B cell (primary cell): ENCODE data around the gene SC5D. TPM values are rescaled to one million over a fixed set of nuclear protein-coding genes. Genes with fewer than 3 reads are reported as not detected.

Source experiments
- ATAC-seq: fragments of 200-7000 bp; cut with Tn5 transposase; one replicate; pipeline ENCODE4 v1.10.0; 2021; ENCODE audit warnings: low read depth, mild to moderate bottlenecking, moderate number of reproducible peaks, moderate library complexity
- CTCF ChIA-PET: fragments of 350-600 bp; sonication (Branson Sonifier 250); formaldehyde crosslinking; loops from one replicate; lab custom pipeline; 2021; ENCODE audit warnings: antibody characterized with exemption, inconsistent platforms; lab: Charles Lee
- POLR2A ChIA-PET: fragments of 350-600 bp; sonication (Branson Sonifier 250); formaldehyde crosslinking; loops from one replicate; lab custom pipeline; 2021; ENCODE audit warnings: antibody characterized with exemption; lab: Charles Lee
- DNase-seq: peaks from one replicate; pipeline ENCODE4 v3.0.0; 2013
- H2AFZ ChIP-seq: 2 replicates; pipeline ENCODE4 v1.6.1; 2012; ENCODE audit warnings: mild to moderate bottlenecking, low read depth, low read length; ENCODE audit not compliant: insufficient read depth, poor library complexity, severe bottlenecking
- H3K27ac ChIP-seq, 2 donors: 1 replicate in 1 of 2; 2 replicates in 1 of 2; pipeline ENCODE4 v1.5.1; 2012 to 2013; ENCODE audit warnings: low read length in 2 of 2, mild to moderate bottlenecking in 2 of 2, moderate library complexity in 1 of 2
- H3K27me3 ChIP-seq, 4 experiments: fragments of 200-600 bp in 1 of 4; sonication (generic) in 1 of 4; replicated peaks in 1 of 4; 1 replicate in 2 of 4; 2 replicates in 2 of 4; pipeline versions ENCODE4 v1.6.1 to v1.7.0; 2013 to 2016; ENCODE audit warnings: low read length in 3 of 4, mild to moderate bottlenecking in 2 of 4, mixed read lengths in 1 of 4, moderate library complexity in 1 of 4; ENCODE audit not compliant: insufficient read depth in 4 of 4, control insufficient read depth in 3 of 4; ENCODE audit errors: control extremely low read depth in 1 of 4
- H3K36me3 ChIP-seq, 2 experiments: replicated peaks in 1 of 2; 1 replicate in 1 of 2; 2 replicates in 1 of 2; pipeline versions ENCODE4 v1.6.1 to v1.7.1; 2013; ENCODE audit warnings: low read length in 1 of 2; ENCODE audit not compliant: insufficient read depth in 2 of 2, control insufficient read depth in 1 of 2; ENCODE audit errors: control extremely low read depth in 1 of 2, extremely low read depth in 1 of 2
- H3K4me1 ChIP-seq, 2 donors: fragments of 200-600 bp in 1 of 2; sonication (generic) in 1 of 2; 1 replicate in 1 of 2; 2 replicates in 1 of 2; pipeline versions ENCODE4 v1.5.1 to v1.6.1; 2013 to 2017; ENCODE audit warnings: low read length in 2 of 2; ENCODE audit not compliant: control insufficient read depth in 2 of 2, insufficient read depth in 2 of 2
- H3K4me2 ChIP-seq: replicated peaks from 2 replicates; pipeline ENCODE3; 2012; ENCODE audit warnings: mild to moderate bottlenecking, low read depth, low read length; ENCODE audit not compliant: poor library complexity, severe bottlenecking
- H3K4me3 ChIP-seq, 5 experiments: fragments of 200-600 bp in 1 of 5; sonication (generic) in 1 of 5; 1 replicate in 3 of 5; 2 replicates in 2 of 5; pipeline versions ENCODE4 v1.5.1 to v1.7.0; 2011 to 2016; ENCODE audit warnings: low read length in 4 of 5, mild to moderate bottlenecking in 4 of 5, low read depth in 2 of 5, control low read depth in 1 of 5, moderate library complexity in 1 of 5; ENCODE audit not compliant: insufficient read depth in 1 of 5; ENCODE audit errors: control extremely low read depth in 1 of 5, extremely low read depth in 1 of 5
- H3K79me2 ChIP-seq: fragments of 200-600 bp; sonication (generic); one replicate; pipeline ENCODE4 v1.6.0; 2016; ENCODE audit warnings: low read length; ENCODE audit not compliant: control insufficient read depth, insufficient read depth
- H3K9ac ChIP-seq: fragments of 200-600 bp; sonication (generic); 2 replicates; pipeline ENCODE4 v1.6.1; 2017; ENCODE audit warnings: mild to moderate bottlenecking, low read length, moderate library complexity
- H3K9me3 ChIP-seq, 3 donors: one replicate each; pipeline versions ENCODE4 v1.6.1 to v1.7.1; 2013; ENCODE audit warnings: low read length in 2 of 3; ENCODE audit not compliant: control insufficient read depth in 2 of 3, insufficient read depth in 1 of 3; ENCODE audit errors: control extremely low read depth in 1 of 3
- H4K20me1 ChIP-seq: 2 replicates; pipeline ENCODE4 v1.6.0; 2012; ENCODE audit warnings: mild to moderate bottlenecking, low read length; ENCODE audit not compliant: insufficient read depth, control insufficient read depth, poor library complexity, severe bottlenecking
- H3K27ac Mint-ChIP-seq: one replicate; pipeline ENCODE4 v1.8.0; 2021; ENCODE audit warnings: mixed read lengths
- H3K27me3 Mint-ChIP-seq: one replicate; pipeline ENCODE4 v1.8.0; 2021; ENCODE audit warnings: mixed read lengths
- H3K4me1 Mint-ChIP-seq: one replicate; pipeline ENCODE4 v1.8.0; 2021; ENCODE audit warnings: mixed read lengths
- H3K4me3 Mint-ChIP-seq: one replicate; pipeline ENCODE4 v1.8.0; 2021; ENCODE audit warnings: mixed read lengths
- H3K9me3 Mint-ChIP-seq: one replicate; pipeline ENCODE4 v1.8.0; 2022; ENCODE audit warnings: mixed read lengths; ENCODE audit not compliant: insufficient read depth
- EZH2 ChIP-seq: IDR thresholded peaks from 2 replicates; pipeline ENCODE4 v1.6.1; 2012; ENCODE audit warnings: borderline replicate concordance, low read depth, mild to moderate bottlenecking, moderate library complexity, low read length; ENCODE audit not compliant: insufficient read depth, poor library complexity, severe bottlenecking
- WGBS: methylation state at CpG from one replicate; pipeline ENCODE4 v1.1.5; 2013; ENCODE audit warnings: missing lambda C conversion rate; ENCODE audit not compliant: insufficient coverage; 5-methylcytosine and 5-hydroxymethylcytosine counted together
- intact Hi-C: fragments of 100-400 bp; cut with micrococcal nuclease; formaldehyde crosslinking; loops from one replicate; pipeline ENCODE4 v1.10.0; 2022
- polyA plus RNA-seq: library from polyadenylated mRNA; depleted of rRNA; stranded (reverse); fragments of >200 nt; gene quantifications from 2 replicates; pipeline ENCODE4 v1.2.3, GENCODE V29; 2012
- total RNA-seq, 2 donors: library from RNA; stranded (reverse); fragments of 120-200 nt in 1 of 2; gene quantifications; 1 replicate in 1 of 2; 2 replicates in 1 of 2; pipeline versions ENCODE4 v1.2.3 to v1.2.4, GENCODE V29; 2013 to 2022
- TF ChIP-seq, protein P1 (sequence below): fragments of 200-600 bp; IDR thresholded peaks from one replicate; pipeline ENCODE4 v1.8.0; 2022; ENCODE audit warnings: antibody characterized with exemption, mild to moderate bottlenecking

Gene SC5D
- total and polyA plus RNA-seq, 2 donors (not counting 1 experiment from before 2014, with no cell fraction given), result 15.2 to 54.8 TPM

DNA sequence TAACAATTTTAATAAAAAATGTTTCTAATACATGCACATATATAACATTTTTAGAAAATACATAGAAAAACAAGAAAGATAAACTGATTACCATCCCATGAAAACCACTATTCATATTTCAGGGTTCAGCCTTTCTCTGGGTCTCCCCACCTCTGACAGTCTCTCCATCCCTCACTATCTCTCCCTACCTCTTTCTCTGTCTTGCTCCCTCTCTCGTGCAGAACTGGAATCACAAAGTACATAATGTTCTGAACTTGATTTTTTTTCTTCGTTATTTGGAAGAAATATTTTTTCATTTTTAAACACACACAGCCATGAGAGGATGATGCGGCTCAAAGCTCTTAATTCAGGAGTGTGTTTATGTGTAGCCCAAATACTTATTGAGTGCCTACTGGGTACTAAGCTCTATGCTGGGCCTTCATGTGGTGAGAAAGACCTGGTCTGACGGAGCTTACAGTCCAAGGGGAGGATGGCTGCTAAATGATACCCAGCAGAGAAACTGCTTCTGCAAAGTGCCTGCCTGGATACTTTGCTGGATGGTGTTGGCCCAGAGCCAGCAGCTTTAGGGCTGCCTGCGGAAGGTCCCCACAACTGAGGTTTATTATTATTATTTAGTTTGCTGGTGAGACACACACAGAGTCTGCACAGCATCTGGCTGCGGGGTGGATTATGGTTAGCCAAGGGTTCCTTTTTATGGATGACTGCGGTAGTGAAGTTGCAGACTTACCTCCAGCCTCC lies 42.6 kb downstream of the SC5D start:
- no peak overlapping the region for H3K4me3 Mint-ChIP-seq
- Histone ChIP-seq H3K4me2 (no peak overlapping the region), H3K4me1 (peaks cover 11 to 19% of the 10 kb centered on the region in 2 donors), H2AFZ (no peak overlapping the region), H3K36me3 (no peaks in the 10 kb centered on the region), H3K27ac (no peak overlapping the region), H3K9me3 (no peaks in the 10 kb centered on the region), H3K79me2 (no peaks in the 10 kb centered on the region), H3K27me3 (peaks cover 0 to 3% (median 0%) of the 10 kb centered on the region in 4 experiments), H4K20me1 (no peaks in the 10 kb centered on the region), H3K4me3 (no peak overlapping the region), H3K9ac (no peak overlapping the region)
- DNase-seq (no peak), ATAC-seq (no peak)
- no peak overlapping the region for H3K27ac Mint-ChIP-seq
- intact Hi-C loops, result no loop called here
- ChIA-PET CTCF (interaction anchor here (0.8 to 1.7 kb wide), 3 partner anchors 10 to 256 kb away, joined by 3 to 4 read pairs (median 3); no protein-coding TSS in a partner anchor), POLR2A (interaction anchor here (1.3 kb wide), 1 partner anchor 23 kb away, joined by 3 read pairs; no protein-coding TSS in a partner anchor)
- H3K9me3 Mint-ChIP-seq, result no peaks in the 10 kb centered on the region
- no peak for TF ChIP-seq EZH2
- TF ChIP-seq, protein P1, sequence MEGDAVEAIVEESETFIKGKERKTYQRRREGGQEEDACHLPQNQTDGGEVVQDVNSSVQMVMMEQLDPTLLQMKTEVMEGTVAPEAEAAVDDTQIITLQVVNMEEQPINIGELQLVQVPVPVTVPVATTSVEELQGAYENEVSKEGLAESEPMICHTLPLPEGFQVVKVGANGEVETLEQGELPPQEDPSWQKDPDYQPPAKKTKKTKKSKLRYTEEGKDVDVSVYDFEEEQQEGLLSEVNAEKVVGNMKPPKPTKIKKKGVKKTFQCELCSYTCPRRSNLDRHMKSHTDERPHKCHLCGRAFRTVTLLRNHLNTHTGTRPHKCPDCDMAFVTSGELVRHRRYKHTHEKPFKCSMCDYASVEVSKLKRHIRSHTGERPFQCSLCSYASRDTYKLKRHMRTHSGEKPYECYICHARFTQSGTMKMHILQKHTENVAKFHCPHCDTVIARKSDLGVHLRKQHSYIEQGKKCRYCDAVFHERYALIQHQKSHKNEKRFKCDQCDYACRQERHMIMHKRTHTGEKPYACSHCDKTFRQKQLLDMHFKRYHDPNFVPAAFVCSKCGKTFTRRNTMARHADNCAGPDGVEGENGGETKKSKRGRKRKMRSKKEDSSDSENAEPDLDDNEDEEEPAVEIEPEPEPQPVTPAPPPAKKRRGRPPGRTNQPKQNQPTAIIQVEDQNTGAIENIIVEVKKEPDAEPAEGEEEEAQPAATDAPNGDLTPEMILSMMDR, result no peak
- H3K27me3 Mint-ChIP-seq, result peaks cover 9% of the 10 kb centered on the region
- peaks cover 42% of the 10 kb centered on the region for H3K4me1 Mint-ChIP-seq
- WGBS, result 89% methylated on average over 4 of the region's 7 CpGs

DNA sequence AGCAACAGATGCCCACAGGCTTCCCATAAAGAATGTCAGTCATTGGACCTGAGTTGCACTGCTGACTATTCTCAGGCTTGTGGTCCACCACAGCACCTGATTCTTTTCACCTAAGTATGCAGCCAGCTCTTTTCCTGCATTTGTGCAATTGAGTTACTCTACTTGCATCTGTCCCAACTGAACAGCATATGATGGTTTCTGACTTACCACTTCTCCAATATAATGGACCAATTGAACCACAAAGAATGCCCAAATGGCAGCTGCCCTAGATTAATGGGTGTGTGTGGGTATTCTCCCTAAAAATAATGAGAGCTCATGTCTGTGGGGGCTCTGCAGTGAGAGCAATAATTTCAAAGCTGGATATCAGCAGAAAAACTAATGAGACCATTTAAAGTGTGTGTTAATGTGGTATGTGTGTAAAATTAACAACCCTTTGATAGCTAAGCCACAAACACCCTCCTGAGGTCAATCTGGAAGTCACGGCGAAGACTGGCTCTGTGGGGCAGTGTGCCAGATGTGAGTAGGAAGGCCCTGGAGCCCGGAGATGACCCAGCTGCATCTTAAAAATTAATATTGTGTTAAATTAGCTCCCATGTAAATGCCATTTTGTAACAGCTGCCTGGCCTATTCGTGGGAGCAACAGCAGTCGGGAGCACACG lies 43.8 kb downstream of the SC5D start:
- H3K9ac ChIP-seq, result no peak overlapping the region
- DNase-seq, result no peak
- H3K9me3 Mint-ChIP-seq, result no peaks in the 10 kb centered on the region
- H3K79me2 ChIP-seq, result no peaks in the 10 kb centered on the region
- intact Hi-C loops, result no loop called here
- no peak overlapping the region for H3K27ac ChIP-seq
- ChIA-PET POLR2A (no interaction called here), CTCF (interaction anchor here (0.7 to 1.6 kb wide), 6 partner anchors 17 to 255 kb away, joined by 3 to 4 read pairs (median 3); no protein-coding TSS in a partner anchor)
- TF ChIP-seq, protein P1, result no peak
- no peak for TF ChIP-seq EZH2
- H4K20me1 ChIP-seq, result no peaks in the 10 kb centered on the region
- H3K36me3 ChIP-seq, result no peaks in the 10 kb centered on the region
- no peak overlapping the region for H3K4me3 ChIP-seq
- no peak for ATAC-seq
- WGBS, result 84% methylated on average over 3 of the region's 6 CpGs
- no peaks in the 10 kb centered on the region for H3K27me3 ChIP-seq
- H3K27ac Mint-ChIP-seq, result no peak overlapping the region
- H3K4me1 ChIP-seq, result peaks cover 23 to 31% of the 10 kb centered on the region in 2 donors
- peaks cover 3% of the 10 kb centered on the region for H3K27me3 Mint-ChIP-seq
- H3K9me3 ChIP-seq, result no peaks in the 10 kb centered on the region
- H3K4me1 Mint-ChIP-seq, result peaks cover 53% of the 10 kb centered on the region
- H3K4me3 Mint-ChIP-seq, result no peak overlapping the region
- H3K4me2 ChIP-seq, result no peak overlapping the region
- no peak overlapping the region for H2AFZ ChIP-seq
